ENCODE data around the gene CCDC106.

CCDC106 gene

DNA sequence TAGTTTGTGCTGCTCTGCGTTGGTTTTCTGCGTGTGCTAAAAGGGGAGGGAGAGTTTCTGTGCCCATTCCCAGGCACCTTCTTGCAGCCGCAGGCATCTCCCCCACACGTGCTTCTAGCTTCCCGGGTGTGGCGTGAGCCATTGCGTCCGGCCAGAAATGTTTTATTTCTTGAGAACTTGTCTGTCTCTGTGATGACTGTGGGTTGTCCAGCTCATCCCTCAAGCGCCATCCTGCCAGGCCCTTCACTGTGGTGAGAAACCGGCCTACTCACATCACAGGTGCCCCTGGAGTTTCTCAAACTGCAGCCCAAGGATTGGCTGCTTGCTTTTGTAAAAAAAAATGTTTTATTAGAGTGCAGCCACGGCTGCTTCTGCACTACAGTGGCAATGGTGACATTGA is 51.2 kb downstream of the CCDC106 start:
- H3K4me1 Mint-ChIP-seq: peaks cover 9% of the 10 kb centered on the region
- H3K27ac Mint-ChIP-seq: peak overlapping the region; percentile 37
- H3K27me3 Mint-ChIP-seq (ENCODE audit: low read depth, poor library complexity): no peaks in the 10 kb centered on the region
- DNase-seq: no peak
- TF ChIP-seq CTCF (IDR thresholded peaks at IDR 0.05): no peak
- peaks cover 65% of the 10 kb centered on the region for H3K36me3 Mint-ChIP-seq (ENCODE audit: low read depth)
- no peak overlapping the region for H3K4me3 Mint-ChIP-seq
- H3K9me3 Mint-ChIP-seq: peaks cover 26% of the 10 kb centered on the region

DNA sequence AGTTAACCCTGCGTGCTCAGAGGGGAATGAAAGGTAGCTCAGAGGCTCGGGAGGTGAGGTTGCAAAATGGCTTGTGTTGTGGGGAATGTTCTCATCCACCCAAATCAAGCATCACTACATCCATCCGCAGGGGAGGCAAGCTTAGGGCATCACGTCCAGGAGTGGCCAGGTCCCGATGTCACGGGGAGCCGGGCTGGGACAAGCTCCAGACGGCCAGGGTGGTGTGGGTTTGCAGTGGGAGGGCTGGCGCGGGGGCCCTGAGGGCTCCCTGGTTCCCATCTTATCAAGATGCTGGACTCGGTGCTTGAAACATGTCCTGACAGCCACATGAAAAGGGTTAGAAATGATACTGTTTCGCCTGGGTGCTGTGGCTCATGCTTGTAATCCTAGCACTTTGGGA is 52.8 kb downstream of the CCDC106 start:
- Mint-ChIP-seq H3K4me3 (no peak overlapping the region), H3K27me3 (ENCODE audit: low read depth, poor library complexity) (no peaks in the 10 kb centered on the region), H3K4me1 (peaks cover 9% of the 10 kb centered on the region), H3K9me3 (peaks cover 42% of the 10 kb centered on the region), H3K27ac (no peak overlapping the region), H3K36me3 (ENCODE audit: low read depth) (peaks cover 78% of the 10 kb centered on the region)
- no peak for DNase-seq
- TF ChIP-seq CTCF (IDR thresholded peaks at IDR 0.05): no peak

DNA sequence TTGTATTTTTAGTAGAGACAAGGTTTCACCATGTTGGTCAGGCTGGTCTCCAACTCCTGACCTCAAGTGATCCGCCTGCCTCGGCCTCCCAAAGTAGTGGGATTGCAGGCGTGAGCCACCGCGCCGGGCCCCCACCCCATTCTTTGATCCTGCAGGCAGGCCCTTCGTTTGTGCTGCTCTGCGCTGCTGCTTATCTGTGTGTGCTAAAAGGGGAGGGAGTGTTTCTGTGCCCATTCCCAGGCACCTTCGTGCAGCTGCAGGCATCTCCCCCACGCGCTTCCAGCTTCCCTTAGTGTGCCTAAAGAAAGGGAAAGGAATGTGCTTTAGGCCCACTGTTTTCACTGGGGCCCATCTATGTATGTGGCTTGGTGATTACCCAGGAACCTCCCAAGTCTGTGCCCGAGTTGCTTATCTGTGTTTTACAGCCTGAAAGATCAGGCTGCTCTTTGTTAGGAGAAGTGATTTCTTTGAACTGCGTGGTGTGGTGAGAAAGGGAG is 54.2 kb downstream of the CCDC106 start:
- Mint-ChIP-seq H3K4me3 (no peak overlapping the region), H3K9me3 (peaks cover 50% of the 10 kb centered on the region), H3K27ac (no peak overlapping the region), H3K36me3 (ENCODE audit: low read depth) (peaks cover 76% of the 10 kb centered on the region), H3K27me3 (ENCODE audit: low read depth, poor library complexity) (no peaks in the 10 kb centered on the region), H3K4me1 (peaks cover 9% of the 10 kb centered on the region)
- DNase-seq: no peak
- no peak for TF ChIP-seq CTCF (IDR thresholded peaks at IDR 0.05)
